HCT116 (cell line): Measurements from ENCODE around the gene UPF1. TPM values are rescaled to one million over a fixed set of nuclear protein-coding genes. Genes with fewer than 3 reads are reported as not detected.

Experiments used
- ATAC-seq: fragments of 200-7000 bp; cut with Tn5 transposase; 2 replicates; pipeline ENCODE4 v1.9.1; 2020; ENCODE audit warnings: mild to moderate bottlenecking, moderate library complexity
- BruUV-seq: library from RNA; stranded (reverse); fragments of 400-500 nt; replicated peaks from 2 replicates; lab custom pipeline; 2021; lab: Mats Ljungman, UMichigan
- CTCF ChIA-PET: fragments of 300-600 bp; sonication (Branson Sonifier 250); formaldehyde crosslinking; loops from one replicate; lab custom pipeline; 2021; ENCODE audit warnings: antibody characterized with exemption; lab: Charles Lee
- POLR2A ChIA-PET: fragments of 300-600, 350-600 bp; sonication (Branson Sonifier 250); formaldehyde crosslinking; loops from one replicate; lab custom pipeline; 2021; ENCODE audit warnings: antibody characterized with exemption; lab: Charles Lee
- RAD21 ChIA-PET, 2 experiments: fragments of 300-600 bp; sonication (Branson Sonifier 250); formaldehyde crosslinking; loops; one replicate each; lab custom pipeline; 2023; ENCODE audit warnings: low total read pairs in 2 of 2; ENCODE audit not compliant: uncharacterized antibody in 2 of 2, unreplicated experiment in 2 of 2, low non-redundant PET in 1 of 2; lab: Charles Lee
- DNase-seq: peaks from one replicate; pipeline ENCODE4 v3.0.0-alpha.2; 2010; ENCODE audit warnings: low read depth, low spot score
- H2AFZ ChIP-seq: fragments of 200-600 bp; shearing (Covaris generic), sonication (generic); 2 replicates; pipeline ENCODE4 v1.6.1; 2017; ENCODE audit warnings: low read depth, mixed run types, mixed read lengths, antibody characterized with exemption, low read length; ENCODE audit not compliant: poor library complexity, severe bottlenecking
- H3K27ac ChIP-seq: 2 replicates; pipeline ENCODE4 v1.5.1; 2012; ENCODE audit warnings: low read depth, low read length
- H3K27me3 ChIP-seq: fragments of 200-600 bp; sonication (generic); 2 replicates; pipeline ENCODE4 v1.6.1; 2016; ENCODE audit warnings: mixed run types, low read length, mixed read lengths; ENCODE audit not compliant: insufficient read depth
- H3K36me3 ChIP-seq, 2 experiments: fragments of 200-500 bp in 1 of 2; fragments of 200-600 bp in 1 of 2; sonication (Bioruptor generic) in 1 of 2; sonication (generic) in 1 of 2; 2 replicates each; pipeline versions ENCODE4 v1.5.1 to v1.6.1; 2014 to 2016; ENCODE audit warnings: low read length in 2 of 2, inconsistent platforms in 1 of 2, mixed read lengths in 1 of 2, mixed run types in 1 of 2; ENCODE audit not compliant: insufficient read depth in 2 of 2, control insufficient read depth in 1 of 2
- H3K4me1 ChIP-seq, 2 experiments: fragments of 200-600 bp in 1 of 2; sonication (generic) in 1 of 2; 2 replicates each; pipeline versions ENCODE4 v1.5.1 to v1.6.1; 2012 to 2017; ENCODE audit warnings: low read length in 2 of 2, inconsistent platforms in 1 of 2, mild to moderate bottlenecking in 1 of 2, mixed read lengths in 1 of 2, mixed run types in 1 of 2, moderate library complexity in 1 of 2; ENCODE audit not compliant: insufficient read depth in 2 of 2, control insufficient read depth in 1 of 2
- H3K4me2 ChIP-seq: fragments of 200-600 bp; sonication (generic); 2 replicates; pipeline ENCODE4 v1.6.1; 2017; ENCODE audit warnings: mixed run types, low read length, mixed read lengths
- H3K4me3 ChIP-seq, 2 experiments: fragments of 200-600 bp in 1 of 2; sonication (generic) in 1 of 2; replicated peaks in 1 of 2; 2 replicates each; pipeline ENCODE4 v1.5.1; 2011 to 2016; ENCODE audit warnings: low read length in 2 of 2, control low read depth in 1 of 2, low read depth in 1 of 2, mild to moderate bottlenecking in 1 of 2, mixed read lengths in 1 of 2, mixed run types in 1 of 2
- H3K79me2 ChIP-seq: fragments of 200-600 bp; sonication (generic); 2 replicates; pipeline ENCODE4 v1.6.1; 2017; ENCODE audit warnings: mild to moderate bottlenecking, mixed run types, low read length, moderate library complexity, mixed read lengths; ENCODE audit not compliant: insufficient read depth
- H3K9ac ChIP-seq: fragments of 200-600 bp; sonication (generic); 2 replicates; pipeline ENCODE4 v1.6.1; 2016; ENCODE audit warnings: low read length, mixed read lengths
- H3K9me2 ChIP-seq: fragments of 200-600 bp; sonication (generic), shearing (Covaris generic); 2 replicates; pipeline ENCODE4 v1.6.1; 2017; ENCODE audit warnings: mixed run types, mild to moderate bottlenecking, moderate library complexity; ENCODE audit not compliant: insufficient read depth
- H3K9me3 ChIP-seq, 2 experiments: fragments of 200-500 bp in 1 of 2; fragments of 200-600 bp in 1 of 2; sonication (Bioruptor generic) in 1 of 2; sonication (generic) in 1 of 2; 2 replicates each; pipeline ENCODE4 v1.6.1; 2014 to 2017; ENCODE audit warnings: low read length in 2 of 2, mixed read lengths in 2 of 2, inconsistent platforms in 1 of 2, low read depth in 1 of 2, mild to moderate bottlenecking in 1 of 2, mixed run types in 1 of 2, moderate library complexity in 1 of 2; ENCODE audit not compliant: control insufficient read depth in 1 of 2, insufficient read depth in 1 of 2
- H4K20me1 ChIP-seq: fragments of 200-600 bp; sonication (generic), shearing (Covaris generic); 2 replicates; pipeline ENCODE4 v1.6.1; 2017; ENCODE audit warnings: mixed run types, mild to moderate bottlenecking, moderate library complexity; ENCODE audit not compliant: insufficient read depth
- JUND ChIP-seq: IDR thresholded peaks from 2 replicates; pipeline ENCODE4 v1.6.1; 2012
- RAD21 ChIP-seq: IDR thresholded peaks from 2 replicates; pipeline ENCODE4 v1.6.1; 2012; ENCODE audit warnings: low read depth, mild to moderate bottlenecking
- SIN3A ChIP-seq: IDR thresholded peaks from 2 replicates; pipeline ENCODE4 v1.6.1; 2012; ENCODE audit warnings: low read depth
- SRF ChIP-seq: IDR thresholded peaks from 2 replicates; pipeline ENCODE4 v1.6.1; 2012; ENCODE audit warnings: low read depth
- intact Hi-C: fragments of 100-400 bp; cut with micrococcal nuclease; formaldehyde crosslinking; loops from 2 replicates; pipeline ENCODE4 v1.10.0; 2022
- total RNA-seq: library from RNA; stranded (reverse); gene quantifications from one replicate; pipeline ENCODE4 v1.2.1, GENCODE V29; 2021; ENCODE audit not compliant: unreplicated experiment
- TF ChIP-seq, protein P1 (sequence below), 3 experiments: fragments of 200-600 bp in 1 of 3; sonication (generic) in 1 of 3; IDR thresholded peaks in 2 of 3; conservative IDR thresholded peaks in 1 of 3; 2 replicates each; pipeline ENCODE4 v1.5.1; 2012 to 2017; ENCODE audit warnings: low read depth in 2 of 3, low read length in 2 of 3, antibody characterized with exemption in 1 of 3, borderline replicate concordance in 1 of 3, control low read depth in 1 of 3, mild to moderate bottlenecking in 1 of 3, mixed read lengths in 1 of 3, mixed run types in 1 of 3, moderate library complexity in 1 of 3; ENCODE audit not compliant: insufficient read depth in 1 of 3
- TF ChIP-seq, protein P2 (sequence below): IDR thresholded peaks from 2 replicates; pipeline ENCODE4 v1.6.1; 2011; ENCODE audit warnings: mild to moderate bottlenecking, low read length, moderate library complexity; ENCODE audit not compliant: insufficient replicate concordance; ENCODE audit errors: extremely low read depth

The UPF1 gene
- total RNA-seq, 1 experiment from 2014 or later: 78.5 TPM

DNA sequence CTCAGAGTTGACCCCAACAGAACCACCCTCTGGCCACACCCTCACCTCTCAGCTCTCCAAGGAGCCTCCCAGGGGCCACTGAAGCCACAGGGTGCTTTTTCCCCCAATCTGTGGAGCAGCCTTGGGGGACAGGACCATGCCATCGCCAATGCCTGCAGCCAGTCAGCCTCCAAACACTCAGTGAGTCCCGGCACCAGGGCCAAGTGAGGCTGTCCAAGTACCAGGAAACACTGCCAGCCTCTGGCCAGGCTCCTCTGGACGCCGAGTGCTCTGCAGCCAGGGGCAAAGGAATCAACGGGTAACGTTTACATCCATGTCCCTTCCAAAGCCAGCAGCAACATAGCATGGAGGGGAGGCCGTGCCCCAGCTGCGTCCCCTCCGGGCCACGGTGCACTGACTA is 31.1 kb upstream of the UPF1 start:
- H3K9me3 ChIP-seq: no peaks in the 10 kb centered on the region
- no peak for ATAC-seq
- H4K20me1 ChIP-seq: no peaks in the 10 kb centered on the region
- H2AFZ ChIP-seq: no peak overlapping the region
- ChIA-PET CTCF (no interaction called here), POLR2A (no interaction called here), RAD21 (no interaction called here)
- 0 out of 2 replicates have a peak, but pooled peaks cover 3% of the 10 kb centered on the region for H3K27me3 ChIP-seq
- TF ChIP-seq SIN3A (no peak), RAD21 (no peak), JUND (no peak), SRF (no peak)
- TF ChIP-seq, protein P1, sequence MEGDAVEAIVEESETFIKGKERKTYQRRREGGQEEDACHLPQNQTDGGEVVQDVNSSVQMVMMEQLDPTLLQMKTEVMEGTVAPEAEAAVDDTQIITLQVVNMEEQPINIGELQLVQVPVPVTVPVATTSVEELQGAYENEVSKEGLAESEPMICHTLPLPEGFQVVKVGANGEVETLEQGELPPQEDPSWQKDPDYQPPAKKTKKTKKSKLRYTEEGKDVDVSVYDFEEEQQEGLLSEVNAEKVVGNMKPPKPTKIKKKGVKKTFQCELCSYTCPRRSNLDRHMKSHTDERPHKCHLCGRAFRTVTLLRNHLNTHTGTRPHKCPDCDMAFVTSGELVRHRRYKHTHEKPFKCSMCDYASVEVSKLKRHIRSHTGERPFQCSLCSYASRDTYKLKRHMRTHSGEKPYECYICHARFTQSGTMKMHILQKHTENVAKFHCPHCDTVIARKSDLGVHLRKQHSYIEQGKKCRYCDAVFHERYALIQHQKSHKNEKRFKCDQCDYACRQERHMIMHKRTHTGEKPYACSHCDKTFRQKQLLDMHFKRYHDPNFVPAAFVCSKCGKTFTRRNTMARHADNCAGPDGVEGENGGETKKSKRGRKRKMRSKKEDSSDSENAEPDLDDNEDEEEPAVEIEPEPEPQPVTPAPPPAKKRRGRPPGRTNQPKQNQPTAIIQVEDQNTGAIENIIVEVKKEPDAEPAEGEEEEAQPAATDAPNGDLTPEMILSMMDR (IDR thresholded peaks at IDR 0.05 in 2 of 3, conservative IDR thresholded peaks at IDR 0.05 in 1 of 3; ENCODE audit: borderline replicate concordance in 1 of 3, insufficient read depth in 1 of 3, low read depth in 2 of 3, low read length in 2 of 3): no peak
- TF ChIP-seq, protein P2, sequence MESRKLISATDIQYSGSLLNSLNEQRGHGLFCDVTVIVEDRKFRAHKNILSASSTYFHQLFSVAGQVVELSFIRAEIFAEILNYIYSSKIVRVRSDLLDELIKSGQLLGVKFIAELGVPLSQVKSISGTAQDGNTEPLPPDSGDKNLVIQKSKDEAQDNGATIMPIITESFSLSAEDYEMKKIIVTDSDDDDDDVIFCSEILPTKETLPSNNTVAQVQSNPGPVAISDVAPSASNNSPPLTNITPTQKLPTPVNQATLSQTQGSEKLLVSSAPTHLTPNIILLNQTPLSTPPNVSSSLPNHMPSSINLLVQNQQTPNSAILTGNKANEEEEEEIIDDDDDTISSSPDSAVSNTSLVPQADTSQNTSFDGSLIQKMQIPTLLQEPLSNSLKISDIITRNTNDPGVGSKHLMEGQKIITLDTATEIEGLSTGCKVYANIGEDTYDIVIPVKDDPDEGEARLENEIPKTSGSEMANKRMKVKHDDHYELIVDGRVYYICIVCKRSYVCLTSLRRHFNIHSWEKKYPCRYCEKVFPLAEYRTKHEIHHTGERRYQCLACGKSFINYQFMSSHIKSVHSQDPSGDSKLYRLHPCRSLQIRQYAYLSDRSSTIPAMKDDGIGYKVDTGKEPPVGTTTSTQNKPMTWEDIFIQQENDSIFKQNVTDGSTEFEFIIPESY: no peak
- peaks cover 4 to 7% of the 10 kb centered on the region in 2 experiments; a peak in 1 of 4 replicates for H3K4me1 ChIP-seq
- H3K79me2 ChIP-seq: no peaks in the 10 kb centered on the region
- no peaks in the 10 kb centered on the region for H3K9me2 ChIP-seq
- no peak for DNase-seq
- H3K4me2 ChIP-seq: no peak overlapping the region
- intact Hi-C loops: no loop called here
- H3K36me3 ChIP-seq: no peaks in the 10 kb centered on the region
- no peak overlapping the region for H3K4me3 ChIP-seq
- BruUV-seq: no TSS peak
- no peak overlapping the region for H3K27ac ChIP-seq
- H3K9ac ChIP-seq: no peak overlapping the region
